ENCODE data around the gene MRPL21. TPM values are rescaled to one million over a fixed set of nuclear protein-coding genes. Genes with fewer than 3 reads are reported as not detected.
A peak's percentile ranks its signal among the peaks of the same experiment; 100 is the strongest.
"Not testable (repeated sequence)": the region's sequence is repeated elsewhere in the genome, so short reads cannot be mapped to it uniquely, and the experiment has no call there.

The MRPL21 gene
- total RNA-seq, 1 experiment from 2014 or later: 126 TPM

DNA sequence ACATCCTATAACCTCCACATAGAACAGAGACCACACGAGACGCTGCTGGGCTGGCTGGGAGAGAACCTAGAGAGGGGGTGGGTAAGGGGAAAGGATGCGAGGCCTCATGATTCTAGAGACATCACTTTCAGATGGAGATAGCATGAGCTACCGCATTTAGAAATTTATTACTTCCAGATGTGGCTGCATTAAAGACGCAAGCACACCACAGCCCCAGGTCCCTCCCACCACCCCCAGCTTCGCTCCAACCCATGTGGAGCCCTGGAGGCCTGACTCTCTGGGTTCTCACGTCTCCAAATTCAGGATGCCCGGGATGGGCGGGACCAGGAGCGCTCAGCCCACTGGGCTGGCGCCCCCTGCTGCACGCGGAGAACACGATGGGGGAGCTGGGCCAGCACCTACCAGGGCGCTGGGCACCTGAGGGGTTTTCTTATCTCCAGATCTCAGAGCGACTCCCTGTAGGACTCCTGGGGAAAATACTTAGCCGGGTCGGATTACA is 13.6 kb downstream of the MRPL21 start:
- intact Hi-C loops (cut with micrococcal nuclease; ENCODE audit: unreplicated experiment): loop anchor here (10.0 kb wide), 1 partner anchor 255 kb away; no protein-coding TSS in a partner anchor
- no peaks in the 10 kb centered on the region for H3K27me3 ChIP-seq (replicated peaks; ENCODE audit: insufficient read depth, low read depth, low read length, poor library complexity)
- H3K4me1 ChIP-seq (ENCODE audit: insufficient read depth, low read length, poor library complexity, severe bottlenecking): peaks cover 25% of the 10 kb centered on the region
- ChIA-PET POLR2A (ENCODE audit: low non-redundant PET) (interaction anchor here (0.6 kb wide), 1 partner anchor 790 kb away, joined by 3 read pairs; no protein-coding TSS in a partner anchor), CTCF (interaction anchor here (0.5 to 1.6 kb wide), 5 partner anchors 72 to 257 kb away, joined by 3 to 11 read pairs (median 4); no protein-coding TSS in a partner anchor)
- BruUV-seq (replicated peaks): no TSS peak
- H3K27ac ChIP-seq (ENCODE audit: low read depth, low read length, poor library complexity, severe bottlenecking): peak overlapping the region; percentile 66
- DNase-seq (ENCODE audit: low spot score): peak; percentile 88
- H3K4me3 ChIP-seq (ENCODE audit: low read depth, low read length, poor library complexity, severe bottlenecking): no peak overlapping the region
- TF ChIP-seq, protein P1, sequence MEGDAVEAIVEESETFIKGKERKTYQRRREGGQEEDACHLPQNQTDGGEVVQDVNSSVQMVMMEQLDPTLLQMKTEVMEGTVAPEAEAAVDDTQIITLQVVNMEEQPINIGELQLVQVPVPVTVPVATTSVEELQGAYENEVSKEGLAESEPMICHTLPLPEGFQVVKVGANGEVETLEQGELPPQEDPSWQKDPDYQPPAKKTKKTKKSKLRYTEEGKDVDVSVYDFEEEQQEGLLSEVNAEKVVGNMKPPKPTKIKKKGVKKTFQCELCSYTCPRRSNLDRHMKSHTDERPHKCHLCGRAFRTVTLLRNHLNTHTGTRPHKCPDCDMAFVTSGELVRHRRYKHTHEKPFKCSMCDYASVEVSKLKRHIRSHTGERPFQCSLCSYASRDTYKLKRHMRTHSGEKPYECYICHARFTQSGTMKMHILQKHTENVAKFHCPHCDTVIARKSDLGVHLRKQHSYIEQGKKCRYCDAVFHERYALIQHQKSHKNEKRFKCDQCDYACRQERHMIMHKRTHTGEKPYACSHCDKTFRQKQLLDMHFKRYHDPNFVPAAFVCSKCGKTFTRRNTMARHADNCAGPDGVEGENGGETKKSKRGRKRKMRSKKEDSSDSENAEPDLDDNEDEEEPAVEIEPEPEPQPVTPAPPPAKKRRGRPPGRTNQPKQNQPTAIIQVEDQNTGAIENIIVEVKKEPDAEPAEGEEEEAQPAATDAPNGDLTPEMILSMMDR (conservative IDR thresholded peaks at IDR 0.05; ENCODE audit: low read depth, low read length): peak; percentile 92
- TF ChIP-seq EZH2 (IDR thresholded peaks at IDR 0.05; ENCODE audit: borderline replicate concordance, low read depth, low read length, poor library complexity, severe bottlenecking): no peak
- H3K36me3 ChIP-seq (ENCODE audit: insufficient read depth, low read length, poor library complexity, severe bottlenecking): peaks cover 31% of the 10 kb centered on the region
- H3K9me3 ChIP-seq (ENCODE audit: low read depth, low read length, poor library complexity, severe bottlenecking): no peaks in the 10 kb centered on the region

DNA sequence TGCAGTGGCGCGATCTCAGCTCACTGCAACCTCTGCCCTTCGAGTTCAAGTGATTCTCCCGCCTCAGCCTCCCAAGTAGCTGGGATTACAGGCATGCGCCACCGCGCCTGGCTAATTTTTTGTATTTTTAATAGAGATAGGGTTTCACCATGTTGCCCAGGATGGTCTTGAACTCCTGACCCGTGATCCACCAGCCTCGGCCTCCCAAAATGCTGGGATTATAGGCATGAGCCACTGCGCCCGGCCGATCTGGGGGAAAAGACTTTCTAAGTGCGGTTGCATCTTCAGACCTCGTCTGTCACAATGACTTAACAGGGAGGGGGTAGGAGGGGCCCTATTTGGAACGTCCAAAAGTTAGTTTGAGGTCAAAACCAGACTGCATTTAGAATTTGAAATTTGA is 18.8 kb downstream of the MRPL21 start:
- POLR2A ChIA-PET (ENCODE audit: low non-redundant PET); intact Hi-C loops (cut with micrococcal nuclease; ENCODE audit: unreplicated experiment); H3K27me3 ChIP-seq (replicated peaks; ENCODE audit: insufficient read depth, low read depth, low read length, poor library complexity); H3K27ac ChIP-seq (ENCODE audit: low read depth, low read length, poor library complexity, severe bottlenecking); CTCF ChIA-PET; DNase-seq (ENCODE audit: low spot score); H3K4me3 ChIP-seq (ENCODE audit: low read depth, low read length, poor library complexity, severe bottlenecking); H3K4me1 ChIP-seq (ENCODE audit: insufficient read depth, low read length, poor library complexity, severe bottlenecking); BruUV-seq (replicated peaks); H3K36me3 ChIP-seq (ENCODE audit: insufficient read depth, low read length, poor library complexity, severe bottlenecking); H3K9me3 ChIP-seq (ENCODE audit: low read depth, low read length, poor library complexity, severe bottlenecking): not testable (repeated sequence)

DNA sequence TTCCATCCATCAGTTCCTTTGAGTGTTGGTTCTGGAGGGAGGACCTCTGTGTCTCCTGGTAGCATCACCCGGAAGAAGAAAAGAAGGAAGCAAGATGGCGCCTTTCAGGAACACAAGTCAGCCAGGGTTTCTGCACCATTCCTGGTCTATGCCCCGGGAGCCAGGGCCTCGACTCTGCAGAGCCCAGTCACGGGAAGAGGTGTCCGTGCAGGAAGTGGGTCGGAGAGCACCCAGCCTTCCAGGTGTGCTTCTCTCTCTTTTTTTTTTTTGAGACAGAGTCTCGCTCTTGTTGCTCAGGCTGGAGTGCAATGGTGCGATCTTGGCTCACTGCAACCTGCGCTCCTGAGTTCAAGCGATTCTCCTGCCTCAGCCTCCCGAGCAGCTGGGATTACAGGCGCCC is 21.2 kb downstream of the MRPL21 start:
- Histone ChIP-seq H3K36me3 (ENCODE audit: insufficient read depth, low read length, poor library complexity, severe bottlenecking) (no peaks in the 10 kb centered on the region), H3K27me3 (replicated peaks; ENCODE audit: insufficient read depth, low read depth, low read length, poor library complexity) (no peaks in the 10 kb centered on the region), H3K4me3 (ENCODE audit: low read depth, low read length, poor library complexity, severe bottlenecking) (no peak overlapping the region), H3K9me3 (ENCODE audit: low read depth, low read length, poor library complexity, severe bottlenecking) (no peaks in the 10 kb centered on the region), H3K4me1 (ENCODE audit: insufficient read depth, low read length, poor library complexity, severe bottlenecking) (no peaks in the 10 kb centered on the region), H3K27ac (ENCODE audit: low read depth, low read length, poor library complexity, severe bottlenecking) (no peak overlapping the region)
- BruUV-seq (replicated peaks): no TSS peak
- ChIA-PET CTCF (no interaction called here), POLR2A (ENCODE audit: low non-redundant PET) (no interaction called here)
- DNase-seq (ENCODE audit: low spot score): no peak
- intact Hi-C loops (cut with micrococcal nuclease; ENCODE audit: unreplicated experiment): no loop called here
- TF ChIP-seq EZH2 (IDR thresholded peaks at IDR 0.05; ENCODE audit: borderline replicate concordance, low read depth, low read length, poor library complexity, severe bottlenecking): no peak
- TF ChIP-seq, protein P1 (conservative IDR thresholded peaks at IDR 0.05; ENCODE audit: low read depth, low read length): no peak

DNA sequence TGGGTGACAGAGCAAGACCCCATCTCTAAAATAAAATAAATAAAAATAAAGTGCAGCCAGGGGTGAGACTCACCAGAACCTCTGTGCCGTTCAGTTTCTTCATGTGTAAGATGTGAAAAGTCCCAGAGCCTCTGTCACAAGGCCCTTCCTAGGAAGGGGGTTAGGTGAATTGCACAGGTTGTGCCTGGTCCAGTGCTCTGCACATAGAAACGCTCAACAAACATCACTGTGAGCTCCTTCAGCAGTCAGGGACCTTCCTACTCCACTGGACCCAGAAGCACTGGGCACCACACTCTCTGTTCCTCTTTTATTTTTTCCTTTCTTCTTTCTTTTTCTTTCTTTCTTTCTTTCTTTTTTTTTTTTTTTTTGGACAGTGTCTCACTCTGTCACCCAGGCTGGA is 22.3 kb downstream of the MRPL21 start:
- H3K4me3 ChIP-seq (ENCODE audit: low read depth, low read length, poor library complexity, severe bottlenecking): no peak overlapping the region
- no peaks in the 10 kb centered on the region for H3K27me3 ChIP-seq (replicated peaks; ENCODE audit: insufficient read depth, low read depth, low read length, poor library complexity)
- DNase-seq (ENCODE audit: low spot score): no peak
- H3K27ac ChIP-seq (ENCODE audit: low read depth, low read length, poor library complexity, severe bottlenecking): no peak overlapping the region
- no peaks in the 10 kb centered on the region for H3K9me3 ChIP-seq (ENCODE audit: low read depth, low read length, poor library complexity, severe bottlenecking)
- H3K4me1 ChIP-seq (ENCODE audit: insufficient read depth, low read length, poor library complexity, severe bottlenecking): no peaks in the 10 kb centered on the region
- POLR2A ChIA-PET (ENCODE audit: low non-redundant PET): interaction anchor here (0.6 kb wide), 1 partner anchor 96 kb away, joined by 4 read pairs; no protein-coding TSS in a partner anchor
- no peaks in the 10 kb centered on the region for H3K36me3 ChIP-seq (ENCODE audit: insufficient read depth, low read length, poor library complexity, severe bottlenecking)
- CTCF ChIA-PET: no interaction called here
- no TSS peak for BruUV-seq (replicated peaks)
- intact Hi-C loops (cut with micrococcal nuclease; ENCODE audit: unreplicated experiment): no loop called here
- TF ChIP-seq, protein P1 (conservative IDR thresholded peaks at IDR 0.05; ENCODE audit: low read depth, low read length): no peak
- no peak for TF ChIP-seq EZH2 (IDR thresholded peaks at IDR 0.05; ENCODE audit: borderline replicate concordance, low read depth, low read length, poor library complexity, severe bottlenecking)

Data from A673 (cell line).